Amygdala (tissue), 56 donors: ENCODE data around the gene PRR5L.

Source experiments
- DNase-seq, 56 donors: peaks; one replicate each; lab custom pipeline; 2025; lab: John Stamatoyannopoulos, UW

PRR5L gene

GRCh38 chr11:36352922-36353321 is 56.8 kb downstream of the PRR5L start:
- peak in 3 of 56 donors; percentile 7 to 18 (median 11) for DNase-seq

DNA sequence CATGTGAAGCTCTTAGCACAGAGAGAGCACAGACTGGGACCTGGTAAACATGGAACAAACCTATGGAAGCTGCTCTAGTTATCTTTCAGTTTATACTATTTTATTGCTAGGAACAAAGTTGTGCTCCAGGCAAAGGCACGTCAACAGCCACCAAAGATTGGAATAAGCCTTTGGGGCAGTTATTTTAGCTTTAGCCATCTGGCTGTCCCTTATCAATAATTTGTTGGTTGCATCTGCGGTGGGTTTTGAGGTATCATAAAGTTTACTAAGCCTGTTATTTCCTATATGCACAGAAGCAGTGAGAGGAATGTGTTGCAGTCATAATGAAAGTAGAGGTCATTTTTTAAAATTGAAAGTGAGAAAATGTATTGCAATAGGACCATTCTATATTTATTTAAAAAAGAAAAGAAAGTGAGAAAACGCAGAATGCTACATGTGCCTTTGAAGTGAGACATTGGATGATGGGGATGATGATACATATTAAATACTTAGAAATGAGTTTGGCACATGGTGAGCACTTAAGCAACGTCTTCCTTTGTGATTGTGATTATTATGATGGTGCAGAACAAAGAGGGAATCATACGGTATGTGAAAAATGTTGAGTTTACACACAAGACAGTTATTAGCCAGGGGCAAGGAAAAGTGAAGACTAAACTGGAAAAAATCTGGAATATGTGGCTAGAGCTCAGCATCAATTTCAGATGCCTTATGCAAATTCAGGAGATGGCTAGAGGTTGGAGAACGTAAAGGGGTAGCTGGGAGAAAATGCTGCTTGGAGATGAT is 58.3 kb downstream of the PRR5L start:
- DNase-seq, result no peak

- DNase-seq, result no peak
Observed at GRCh38 chr11:36356201-36356600, 60.1 kb downstream of the PRR5L start.

GRCh38 chr11:36357831-36358230 is 61.7 kb downstream of the PRR5L start:
- no peak for DNase-seq

DNA sequence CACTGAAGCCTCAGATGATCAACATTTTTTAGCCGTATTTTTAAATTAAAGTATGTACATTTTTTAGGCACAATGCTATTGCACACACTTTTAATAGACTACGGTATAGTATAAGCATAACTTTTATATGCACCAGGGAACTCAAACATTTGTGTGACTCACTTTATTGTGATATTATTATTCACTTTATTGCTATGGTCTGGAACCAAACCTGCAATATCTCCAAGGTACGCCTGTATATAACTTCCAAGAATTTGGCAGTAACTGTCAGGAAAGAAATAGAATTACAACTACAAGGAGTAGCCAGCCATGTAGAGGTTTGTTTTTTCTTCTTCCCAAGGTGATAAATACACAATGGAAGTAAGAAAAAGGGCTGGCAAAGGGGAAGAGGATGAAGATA is 62.3 kb downstream of the PRR5L start:
- no peak for DNase-seq

DNA sequence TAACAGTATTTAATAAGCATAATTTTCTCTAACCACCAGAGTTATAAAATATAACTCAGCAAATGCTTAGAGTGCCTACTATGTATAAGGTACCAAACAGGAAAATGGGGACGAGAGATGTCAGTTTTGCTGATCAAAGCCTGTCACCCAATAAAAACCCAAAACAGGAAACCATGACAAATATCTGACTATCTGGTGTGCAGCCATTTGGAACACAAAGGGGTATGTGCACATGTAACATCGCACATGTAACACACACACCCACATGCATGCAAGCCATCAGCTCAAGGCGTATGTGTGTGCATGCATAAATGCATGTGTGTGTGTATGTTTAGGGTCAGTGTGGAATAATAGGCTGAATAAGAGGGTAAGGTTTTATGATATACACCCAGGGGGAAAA is 64.2 kb downstream of the PRR5L start:
- DNase-seq, result no peak

- DNase-seq, result no peak
Observed at GRCh38 chr11:36360826-36361415, 64.8 kb downstream of the PRR5L start.

- DNase-seq, result no peak
Observed at GRCh38 chr11:36361472-36361871, 65.4 kb downstream of the PRR5L start.

DNA sequence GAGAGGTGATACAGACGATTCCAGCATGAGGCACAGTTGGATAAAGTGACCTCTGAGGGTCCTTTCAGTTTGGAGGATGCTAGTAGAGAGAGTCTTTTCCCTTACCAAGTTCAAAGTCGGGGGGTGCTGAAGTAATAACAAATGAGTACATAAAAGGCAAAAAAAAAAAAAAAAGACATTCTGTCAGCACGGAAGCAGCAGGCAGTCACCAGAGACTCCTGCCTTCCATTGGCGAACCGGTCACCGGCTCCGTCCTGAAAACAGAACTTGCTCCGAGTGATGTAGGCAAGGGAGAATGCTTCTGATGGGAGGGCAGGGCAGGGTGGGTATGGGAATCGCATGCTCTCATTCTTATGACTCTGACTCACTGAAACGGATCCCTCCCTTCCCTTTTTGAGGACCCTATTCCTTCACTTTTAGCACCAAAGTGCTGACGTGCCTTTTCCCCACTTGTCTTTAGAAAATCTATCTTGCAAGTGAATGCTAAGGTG is 65.9 kb downstream of the PRR5L start:
- no peak for DNase-seq

- DNase-seq, result no peak
Observed at GRCh38 chr11:36362902-36363301, 66.8 kb downstream of the PRR5L start.

- DNase-seq, result no peak
Observed at GRCh38 chr11:36363361-36364268, 67.5 kb downstream of the PRR5L start.

GRCh38 chr11:36364551-36365325 is 68.7 kb downstream of the PRR5L start:
- DNase-seq, result no peak

GRCh38 chr11:36365907-36366306 is 69.8 kb downstream of the PRR5L start:
- DNase-seq, result no peak

- DNase-seq, result no peak
Observed at GRCh38 chr11:36367806-36368680, 72.0 kb downstream of the PRR5L start.

- DNase-seq, result no peak
Observed at GRCh38 chr11:36371181-36371580, 75.1 kb downstream of the PRR5L start.

DNA sequence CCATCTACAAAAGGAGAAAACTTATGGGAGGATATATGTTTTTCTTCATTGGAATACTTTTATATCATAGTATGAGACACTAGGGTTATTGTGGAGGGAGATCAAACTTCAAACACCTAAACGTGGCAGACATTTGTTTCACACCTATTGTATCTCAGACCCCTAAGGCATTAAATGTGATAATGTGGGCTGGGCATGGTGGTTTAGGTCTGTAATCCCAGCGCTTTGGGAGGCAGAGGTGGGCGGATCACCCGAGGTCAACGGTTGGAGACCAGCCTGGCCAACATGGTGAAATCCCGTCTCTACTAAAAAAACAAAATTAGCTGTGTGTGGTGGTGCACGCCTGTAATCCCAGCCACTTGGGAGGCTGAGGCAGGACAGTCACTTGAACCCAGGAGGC is 75.5 kb downstream of the PRR5L start:
- DNase-seq, result no peak

DNA sequence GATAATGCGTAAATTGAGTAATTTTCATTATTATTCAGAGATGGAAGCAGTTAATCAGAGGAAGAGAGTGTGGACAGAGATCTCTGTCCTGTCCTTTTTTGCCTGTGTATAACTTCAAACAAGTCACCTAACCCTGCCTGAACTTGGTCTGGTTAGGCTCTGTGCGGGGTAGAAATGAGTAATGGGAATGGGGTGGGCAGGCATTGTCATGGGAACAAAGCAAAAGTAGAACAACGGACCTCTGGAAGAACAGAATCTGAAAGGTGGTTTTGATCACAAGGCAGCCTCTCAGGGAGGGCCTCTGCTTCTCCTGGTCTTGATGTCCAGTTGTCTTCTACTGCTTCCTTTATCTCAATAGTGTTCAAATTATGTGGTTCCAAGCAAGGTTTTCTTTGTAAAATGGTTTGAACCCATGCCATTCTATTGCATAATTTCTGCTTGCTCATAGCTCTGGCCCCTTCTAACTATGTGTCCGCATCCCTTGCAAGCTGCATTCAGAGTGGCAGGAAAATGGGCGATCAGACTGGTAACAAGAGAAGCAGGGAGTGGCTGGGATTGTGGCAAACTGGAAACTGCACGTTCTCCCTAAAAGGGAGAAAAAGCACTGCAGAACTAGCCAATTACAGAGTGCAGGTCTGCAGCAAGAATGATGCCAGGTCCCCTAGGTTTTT is 76.1 kb downstream of the PRR5L start:
- DNase-seq, result no peak
